SK-N-SH treated with all-trans-retinoic acid at 6 μM for 48 hours (cell line): ENCODE data around the gene FMN1.

Experiments
- ATAC-seq: fragments of 200-7000 bp; cut with Tn5 transposase; 3 replicates; pipeline ENCODE4 v1.9.1; 2020; ENCODE audit warnings: mild to moderate bottlenecking, moderate library complexity
- BACH2 ChIP-seq: fragments of 250-450 bp; sonication (Bioruptor Pico); IDR thresholded peaks from 2 replicates; pipeline ENCODE4 v1.9.0; 2021; ENCODE audit warnings: mild to moderate bottlenecking, borderline replicate concordance
- CSDC2 ChIP-seq: fragments of 250-450 bp; sonication (Bioruptor Pico); IDR thresholded peaks from 2 replicates; pipeline ENCODE4 v1.5.0; 2020; ENCODE audit warnings: mild to moderate bottlenecking, moderate library complexity
- ESRRG ChIP-seq: fragments of 250-450 bp; sonication (Bioruptor Pico); IDR thresholded peaks from 2 replicates; pipeline ENCODE4 v1.6.1; 2021; ENCODE audit warnings: mild to moderate bottlenecking
- GLIS3 ChIP-seq: fragments of 250-450 bp; sonication (Bioruptor Pico); IDR thresholded peaks from 2 replicates; pipeline ENCODE4 v1.5.0; 2020; ENCODE audit warnings: mild to moderate bottlenecking, moderate library complexity
- ISL1 ChIP-seq: fragments of 250-450 bp; sonication (Bioruptor Pico); IDR thresholded peaks from 2 replicates; pipeline ENCODE4 v2.1.2; 2022; ENCODE audit warnings: mild to moderate bottlenecking, moderate library complexity
- OSR1 ChIP-seq: fragments of 250-450 bp; sonication (Bioruptor Pico); IDR thresholded peaks from 2 replicates; pipeline ENCODE4 v1.8.0; 2022; ENCODE audit warnings: moderate library complexity, mild to moderate bottlenecking, inconsistent platforms
- RARB ChIP-seq: fragments of 250-450 bp; sonication (Bioruptor Pico); IDR thresholded peaks from 2 replicates; pipeline ENCODE4 v1.8.0; 2021; ENCODE audit warnings: mild to moderate bottlenecking, moderate library complexity
- TCF4 ChIP-seq: fragments of 250-450 bp; sonication (Bioruptor Pico); IDR thresholded peaks from 2 replicates; pipeline ENCODE4 v1.8.0; 2021; ENCODE audit warnings: mild to moderate bottlenecking, moderate library complexity, borderline replicate concordance
- TOX ChIP-seq: fragments of 250-450 bp; sonication (Bioruptor Pico); IDR thresholded peaks from 2 replicates; pipeline ENCODE4 v1.8.0; 2021; ENCODE audit warnings: mild to moderate bottlenecking, moderate library complexity, borderline replicate concordance
- ZC3H10 ChIP-seq: fragments of 250-450 bp; sonication (Bioruptor Pico); IDR thresholded peaks from 2 replicates; pipeline ENCODE4 v1.5.1; 2021; ENCODE audit warnings: mild to moderate bottlenecking, moderate library complexity
- ZFP3 ChIP-seq: fragments of 250-450 bp; sonication (Bioruptor Pico); IDR thresholded peaks from 2 replicates; pipeline ENCODE4 v1.5.0; 2020; ENCODE audit warnings: mild to moderate bottlenecking, moderate library complexity
- ZFP30 ChIP-seq: fragments of 450-650 bp; formaldehyde crosslinking; IDR thresholded peaks from 2 replicates; pipeline ENCODE4 v1.5.0; 2022; ENCODE audit warnings: mild to moderate bottlenecking, moderate library complexity
- ZNF565 ChIP-seq: fragments of 450-650 bp; formaldehyde crosslinking; conservative IDR thresholded peaks from 2 replicates; pipeline ENCODE4 v1.5.0; 2020; ENCODE audit warnings: low read depth, mild to moderate bottlenecking, moderate library complexity
- ZNF8 ChIP-seq: fragments of 450-650 bp; formaldehyde crosslinking; IDR thresholded peaks from 2 replicates; pipeline ENCODE4 v1.5.0; 2020; ENCODE audit warnings: mild to moderate bottlenecking, moderate library complexity
- TF ChIP-seq, protein P1 (sequence below): fragments of 250-450 bp; sonication (Bioruptor Pico); IDR thresholded peaks from 2 replicates; pipeline ENCODE4 v1.5.0; 2020; ENCODE audit warnings: mild to moderate bottlenecking, moderate library complexity
- TF ChIP-seq, protein P2 (sequence below): fragments of 250-450 bp; sonication (Bioruptor Pico); IDR thresholded peaks from 2 replicates; pipeline ENCODE4 v1.8.0; 2021; ENCODE audit warnings: low read depth, mild to moderate bottlenecking, moderate library complexity, borderline replicate concordance
- TF ChIP-seq, protein P3 (sequence below): fragments of 250-450 bp; sonication (Bioruptor Pico); IDR thresholded peaks from 2 replicates; pipeline ENCODE4 v1.5.1; 2021; ENCODE audit warnings: mild to moderate bottlenecking, moderate library complexity
- TF ChIP-seq, protein P4 (sequence below): fragments of 250-450 bp; sonication (Bioruptor Pico); IDR thresholded peaks from 2 replicates; pipeline ENCODE4 v1.8.0; 2020; ENCODE audit warnings: mild to moderate bottlenecking, moderate library complexity, borderline replicate concordance
- TF ChIP-seq, protein P5 (sequence below): fragments of 250-450 bp; sonication (Bioruptor Pico); IDR thresholded peaks from 2 replicates; pipeline ENCODE4 v1.5.1; 2020; ENCODE audit warnings: low read depth, mild to moderate bottlenecking, moderate library complexity

The FMN1 gene

DNA sequence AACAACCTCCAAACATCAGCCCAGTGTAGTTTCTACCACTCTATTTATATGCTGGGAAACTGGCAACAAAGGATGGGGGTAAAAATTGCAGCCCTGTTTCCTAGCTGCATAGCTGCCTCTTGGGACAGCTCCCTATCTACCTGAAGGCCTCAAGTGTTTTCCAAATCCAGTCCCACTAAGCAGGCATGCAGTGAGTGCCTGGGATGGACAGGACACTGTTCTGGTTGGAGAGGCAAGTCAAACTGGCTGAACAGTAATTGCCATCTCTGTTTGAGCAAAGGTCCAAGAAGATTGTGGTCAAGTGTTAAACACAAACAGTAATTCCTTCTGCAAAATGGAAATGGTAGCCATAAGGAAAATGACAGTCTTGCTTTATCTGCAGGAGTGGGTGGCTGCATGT, 125.4 kb downstream of the FMN1 start (continued):
- TF ChIP-seq, protein P1, sequence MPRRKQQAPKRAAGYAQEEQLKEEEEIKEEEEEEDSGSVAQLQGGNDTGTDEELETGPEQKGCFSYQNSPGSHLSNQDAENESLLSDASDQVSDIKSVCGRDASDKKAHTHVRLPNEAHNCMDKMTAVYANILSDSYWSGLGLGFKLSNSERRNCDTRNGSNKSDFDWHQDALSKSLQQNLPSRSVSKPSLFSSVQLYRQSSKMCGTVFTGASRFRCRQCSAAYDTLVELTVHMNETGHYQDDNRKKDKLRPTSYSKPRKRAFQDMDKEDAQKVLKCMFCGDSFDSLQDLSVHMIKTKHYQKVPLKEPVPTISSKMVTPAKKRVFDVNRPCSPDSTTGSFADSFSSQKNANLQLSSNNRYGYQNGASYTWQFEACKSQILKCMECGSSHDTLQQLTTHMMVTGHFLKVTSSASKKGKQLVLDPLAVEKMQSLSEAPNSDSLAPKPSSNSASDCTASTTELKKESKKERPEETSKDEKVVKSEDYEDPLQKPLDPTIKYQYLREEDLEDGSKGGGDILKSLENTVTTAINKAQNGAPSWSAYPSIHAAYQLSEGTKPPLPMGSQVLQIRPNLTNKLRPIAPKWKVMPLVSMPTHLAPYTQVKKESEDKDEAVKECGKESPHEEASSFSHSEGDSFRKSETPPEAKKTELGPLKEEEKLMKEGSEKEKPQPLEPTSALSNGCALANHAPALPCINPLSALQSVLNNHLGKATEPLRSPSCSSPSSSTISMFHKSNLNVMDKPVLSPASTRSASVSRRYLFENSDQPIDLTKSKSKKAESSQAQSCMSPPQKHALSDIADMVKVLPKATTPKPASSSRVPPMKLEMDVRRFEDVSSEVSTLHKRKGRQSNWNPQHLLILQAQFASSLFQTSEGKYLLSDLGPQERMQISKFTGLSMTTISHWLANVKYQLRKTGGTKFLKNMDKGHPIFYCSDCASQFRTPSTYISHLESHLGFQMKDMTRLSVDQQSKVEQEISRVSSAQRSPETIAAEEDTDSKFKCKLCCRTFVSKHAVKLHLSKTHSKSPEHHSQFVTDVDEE (CRISPR knock-in tag): no peak

DNA sequence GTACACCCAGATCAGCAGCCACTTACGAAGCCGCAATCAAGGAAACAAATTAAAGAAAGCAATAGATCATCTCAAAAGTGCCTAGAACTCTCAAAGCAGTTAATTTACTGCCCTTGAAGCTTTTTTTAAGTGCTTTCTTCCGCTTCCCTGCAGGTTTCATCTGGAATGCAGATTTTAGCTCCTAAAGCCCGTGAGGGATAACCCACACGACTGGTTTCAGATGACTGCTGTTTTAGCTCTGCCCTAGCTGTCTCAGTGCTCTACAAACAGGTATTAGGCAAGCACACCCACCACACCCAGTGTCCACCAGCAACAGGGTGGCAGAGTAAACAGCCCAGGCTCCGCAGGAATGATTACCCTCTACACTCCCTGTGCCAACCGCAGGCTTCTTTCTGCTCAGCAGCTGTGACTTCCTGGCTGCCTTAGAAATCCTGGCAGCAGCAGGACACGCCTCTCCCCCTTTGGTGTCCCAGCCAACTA, 126.0 kb downstream of the FMN1 start:
- ATAC-seq: peak; percentile 60
- TF ChIP-seq BACH2 (CRISPR knock-in tag) (no peak), RARB (no peak), GLIS3 (CRISPR knock-in tag) (no peak), ZC3H10 (no peak), ZFP3 (CRISPR knock-in tag) (no peak)
- TF ChIP-seq, protein P2, sequence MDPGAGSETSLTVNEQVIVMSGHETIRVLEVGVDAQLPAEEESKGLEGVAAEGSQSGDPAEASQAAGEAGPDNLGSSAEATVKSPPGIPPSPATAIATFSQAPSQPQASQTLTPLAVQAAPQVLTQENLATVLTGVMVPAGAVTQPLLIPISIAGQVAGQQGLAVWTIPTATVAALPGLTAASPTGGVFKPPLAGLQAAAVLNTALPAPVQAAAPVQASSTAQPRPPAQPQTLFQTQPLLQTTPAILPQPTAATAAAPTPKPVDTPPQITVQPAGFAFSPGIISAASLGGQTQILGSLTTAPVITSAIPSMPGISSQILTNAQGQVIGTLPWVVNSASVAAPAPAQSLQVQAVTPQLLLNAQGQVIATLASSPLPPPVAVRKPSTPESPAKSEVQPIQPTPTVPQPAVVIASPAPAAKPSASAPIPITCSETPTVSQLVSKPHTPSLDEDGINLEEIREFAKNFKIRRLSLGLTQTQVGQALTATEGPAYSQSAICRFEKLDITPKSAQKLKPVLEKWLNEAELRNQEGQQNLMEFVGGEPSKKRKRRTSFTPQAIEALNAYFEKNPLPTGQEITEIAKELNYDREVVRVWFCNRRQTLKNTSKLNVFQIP (CRISPR knock-in tag): no peak
- TF ChIP-seq, protein P3, sequence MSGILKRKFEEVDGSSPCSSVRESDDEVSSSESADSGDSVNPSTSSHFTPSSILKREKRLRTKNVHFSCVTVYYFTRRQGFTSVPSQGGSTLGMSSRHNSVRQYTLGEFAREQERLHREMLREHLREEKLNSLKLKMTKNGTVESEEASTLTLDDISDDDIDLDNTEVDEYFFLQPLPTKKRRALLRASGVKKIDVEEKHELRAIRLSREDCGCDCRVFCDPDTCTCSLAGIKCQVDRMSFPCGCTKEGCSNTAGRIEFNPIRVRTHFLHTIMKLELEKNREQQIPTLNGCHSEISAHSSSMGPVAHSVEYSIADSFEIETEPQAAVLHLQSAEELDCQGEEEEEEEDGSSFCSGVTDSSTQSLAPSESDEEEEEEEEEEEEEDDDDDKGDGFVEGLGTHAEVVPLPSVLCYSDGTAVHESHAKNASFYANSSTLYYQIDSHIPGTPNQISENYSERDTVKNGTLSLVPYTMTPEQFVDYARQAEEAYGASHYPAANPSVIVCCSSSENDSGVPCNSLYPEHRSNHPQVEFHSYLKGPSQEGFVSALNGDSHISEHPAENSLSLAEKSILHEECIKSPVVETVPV (CRISPR knock-in tag): no peak

DNA sequence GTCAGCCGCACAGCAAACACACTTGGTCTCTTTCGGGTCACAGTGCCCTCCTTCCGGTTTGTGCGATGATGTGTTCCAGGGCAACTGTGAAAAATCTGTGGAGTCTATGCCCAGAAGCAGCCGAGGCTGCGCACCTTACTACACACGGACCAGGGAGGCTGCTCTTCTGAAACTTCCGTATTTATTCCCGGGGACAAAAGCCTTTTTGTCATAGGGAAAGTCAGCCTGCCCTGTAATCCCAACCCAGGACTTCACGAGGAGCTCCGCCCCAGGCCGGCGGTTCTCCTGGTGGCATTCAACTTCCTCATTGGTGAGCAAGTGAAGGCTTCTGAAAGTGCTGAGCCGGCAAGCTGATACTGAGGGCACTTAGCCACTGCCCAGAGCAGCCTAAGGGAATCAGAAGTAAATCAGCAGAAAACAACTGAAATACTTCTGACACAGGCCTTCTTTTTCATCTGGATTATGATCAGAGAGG, 126.5 kb downstream of the FMN1 start:
- ATAC-seq: peak; percentile 64
- TF ChIP-seq BACH2 (CRISPR knock-in tag) (no peak), TOX (CRISPR knock-in tag) (no peak), ZNF565 (no peak), ESRRG (CRISPR knock-in tag) (no peak), GLIS3 (CRISPR knock-in tag) (no peak), ZNF8 (CRISPR knock-in tag) (no peak)
- TF ChIP-seq, protein P3 (CRISPR knock-in tag): no peak
- TF ChIP-seq, protein P4, sequence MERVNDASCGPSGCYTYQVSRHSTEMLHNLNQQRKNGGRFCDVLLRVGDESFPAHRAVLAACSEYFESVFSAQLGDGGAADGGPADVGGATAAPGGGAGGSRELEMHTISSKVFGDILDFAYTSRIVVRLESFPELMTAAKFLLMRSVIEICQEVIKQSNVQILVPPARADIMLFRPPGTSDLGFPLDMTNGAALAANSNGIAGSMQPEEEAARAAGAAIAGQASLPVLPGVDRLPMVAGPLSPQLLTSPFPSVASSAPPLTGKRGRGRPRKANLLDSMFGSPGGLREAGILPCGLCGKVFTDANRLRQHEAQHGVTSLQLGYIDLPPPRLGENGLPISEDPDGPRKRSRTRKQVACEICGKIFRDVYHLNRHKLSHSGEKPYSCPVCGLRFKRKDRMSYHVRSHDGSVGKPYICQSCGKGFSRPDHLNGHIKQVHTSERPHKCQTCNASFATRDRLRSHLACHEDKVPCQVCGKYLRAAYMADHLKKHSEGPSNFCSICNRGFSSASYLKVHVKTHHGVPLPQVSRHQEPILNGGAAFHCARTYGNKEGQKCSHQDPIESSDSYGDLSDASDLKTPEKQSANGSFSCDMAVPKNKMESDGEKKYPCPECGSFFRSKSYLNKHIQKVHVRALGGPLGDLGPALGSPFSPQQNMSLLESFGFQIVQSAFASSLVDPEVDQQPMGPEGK (CRISPR knock-in tag): no peak
- TF ChIP-seq, protein P1 (CRISPR knock-in tag): no peak

DNA sequence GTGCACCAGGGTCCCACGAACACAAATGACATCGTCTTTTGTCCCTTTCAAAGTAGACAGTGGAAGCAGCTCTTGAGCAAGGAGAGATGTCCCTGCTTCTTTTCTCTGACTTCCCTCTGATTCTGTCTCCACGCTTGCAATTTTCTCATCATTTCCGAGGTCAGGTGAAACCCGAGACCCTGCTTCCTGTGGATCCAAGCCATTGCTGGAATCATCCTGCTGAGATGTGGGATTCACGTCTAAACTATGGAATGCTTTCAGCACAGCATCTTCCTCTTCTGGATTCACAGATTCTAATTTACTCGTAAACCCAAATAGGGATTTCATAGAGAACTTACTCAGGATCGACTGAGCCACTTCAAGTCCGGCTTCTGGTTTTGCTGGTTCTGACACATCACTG, 127.1 kb downstream of the FMN1 start:
- peak; percentile 60 for ATAC-seq
- no peak for TF ChIP-seq BACH2 (CRISPR knock-in tag)
- TF ChIP-seq ZC3H10: no peak
- no peak for TF ChIP-seq OSR1
- no peak for TF ChIP-seq TCF4
- TF ChIP-seq, protein P4 (CRISPR knock-in tag): no peak
- TF ChIP-seq ZFP30 (CRISPR knock-in tag): no peak
- no peak for TF ChIP-seq ZFP3 (CRISPR knock-in tag)
- TF ChIP-seq TOX (CRISPR knock-in tag): no peak
- no peak for TF ChIP-seq CSDC2 (CRISPR knock-in tag)
- TF ChIP-seq, protein P5, sequence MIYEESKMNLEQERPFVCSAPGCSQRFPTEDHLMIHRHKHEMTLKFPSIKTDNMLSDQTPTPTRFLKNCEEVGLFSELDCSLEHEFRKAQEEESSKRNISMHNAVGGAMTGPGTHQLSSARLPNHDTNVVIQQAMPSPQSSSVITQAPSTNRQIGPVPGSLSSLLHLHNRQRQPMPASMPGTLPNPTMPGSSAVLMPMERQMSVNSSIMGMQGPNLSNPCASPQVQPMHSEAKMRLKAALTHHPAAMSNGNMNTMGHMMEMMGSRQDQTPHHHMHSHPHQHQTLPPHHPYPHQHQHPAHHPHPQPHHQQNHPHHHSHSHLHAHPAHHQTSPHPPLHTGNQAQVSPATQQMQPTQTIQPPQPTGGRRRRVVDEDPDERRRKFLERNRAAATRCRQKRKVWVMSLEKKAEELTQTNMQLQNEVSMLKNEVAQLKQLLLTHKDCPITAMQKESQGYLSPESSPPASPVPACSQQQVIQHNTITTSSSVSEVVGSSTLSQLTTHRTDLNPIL (CRISPR knock-in tag): no peak
- TF ChIP-seq ZNF565: no peak
- no peak for TF ChIP-seq ISL1 (CRISPR knock-in tag)
